ENCODE measurements around the gene ELL.
A peak's percentile ranks its signal among the peaks of the same experiment; 100 is the strongest.

ELL gene

GRCh38 chr19:18435178-18435841 lies 86.6 kb downstream of the ELL start:
- Histone ChIP-seq H3K4me3 (ENCODE audit: low read length) (no peak overlapping the region), H3K9me3 (ENCODE audit: control insufficient read depth, low read length) (no peaks in the 10 kb centered on the region), H3K9ac (ENCODE audit: low read length) (no peak overlapping the region), H3K4me1 (ENCODE audit: control insufficient read depth, insufficient read depth, low read length) (peaks cover 6% of the 10 kb centered on the region), H3K27me3 (ENCODE audit: control insufficient read depth, insufficient read depth, low read length) (peaks cover 5% of the 10 kb centered on the region), H3K36me3 (ENCODE audit: control insufficient read depth, insufficient read depth, low read length) (no peaks in the 10 kb centered on the region)

GRCh38 chr19:18434411-18435175 lies 87.3 kb downstream of the ELL start:
- H3K36me3 ChIP-seq (ENCODE audit: control insufficient read depth, insufficient read depth, low read length), result no peaks in the 10 kb centered on the region
- H3K27me3 ChIP-seq (ENCODE audit: control insufficient read depth, insufficient read depth, low read length), result peaks cover 5% of the 10 kb centered on the region
- no peak overlapping the region for H3K4me3 ChIP-seq (ENCODE audit: low read length)
- H3K9me3 ChIP-seq (ENCODE audit: control insufficient read depth, low read length), result no peaks in the 10 kb centered on the region
- no peak overlapping the region for H3K9ac ChIP-seq (ENCODE audit: low read length)
- peaks cover 10% of the 10 kb centered on the region for H3K4me1 ChIP-seq (ENCODE audit: control insufficient read depth, insufficient read depth, low read length)

DNA sequence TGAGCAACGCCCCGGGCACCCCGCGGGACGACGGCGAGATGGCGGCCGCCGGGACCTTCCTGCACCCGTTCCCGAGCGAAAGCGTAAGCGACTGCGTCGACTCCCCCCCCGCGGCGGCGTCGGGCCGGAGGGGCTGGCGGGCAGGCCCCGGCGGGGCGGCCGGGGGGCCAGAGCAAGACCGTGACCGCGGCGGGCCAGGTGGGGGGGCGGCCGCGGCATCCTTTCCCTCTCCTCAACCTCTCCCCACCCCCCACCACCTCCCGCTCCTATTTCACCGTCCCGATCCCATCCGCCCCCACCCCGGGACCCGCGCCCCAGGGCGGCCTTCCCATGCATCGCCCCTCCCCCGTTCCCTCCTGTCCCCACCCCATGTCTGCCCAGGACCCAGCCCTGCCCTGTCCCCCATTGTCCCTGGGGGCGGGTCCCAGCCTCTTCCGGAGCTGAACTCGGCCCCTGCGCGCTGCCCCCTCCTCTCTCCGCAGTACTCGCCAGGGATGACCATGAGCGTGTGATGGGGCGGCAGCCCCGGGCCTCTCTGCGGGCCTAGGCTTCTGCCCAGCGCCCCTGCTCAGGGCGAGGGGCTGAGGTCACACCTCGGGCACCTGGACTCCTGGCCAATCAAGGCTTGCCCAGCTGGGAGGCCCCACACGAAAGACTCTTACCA lies 88.0 kb downstream of the ELL start:
- H3K27me3 ChIP-seq (ENCODE audit: control insufficient read depth, insufficient read depth, low read length), result peaks cover 5% of the 10 kb centered on the region
- H3K9ac ChIP-seq (ENCODE audit: low read length), result no peak overlapping the region
- peaks cover 17% of the 10 kb centered on the region for H3K4me1 ChIP-seq (ENCODE audit: control insufficient read depth, insufficient read depth, low read length)
- H3K36me3 ChIP-seq (ENCODE audit: control insufficient read depth, insufficient read depth, low read length), result no peaks in the 10 kb centered on the region
- H3K9me3 ChIP-seq (ENCODE audit: control insufficient read depth, low read length), result no peaks in the 10 kb centered on the region
- no peak overlapping the region for H3K4me3 ChIP-seq (ENCODE audit: low read length)

DNA sequence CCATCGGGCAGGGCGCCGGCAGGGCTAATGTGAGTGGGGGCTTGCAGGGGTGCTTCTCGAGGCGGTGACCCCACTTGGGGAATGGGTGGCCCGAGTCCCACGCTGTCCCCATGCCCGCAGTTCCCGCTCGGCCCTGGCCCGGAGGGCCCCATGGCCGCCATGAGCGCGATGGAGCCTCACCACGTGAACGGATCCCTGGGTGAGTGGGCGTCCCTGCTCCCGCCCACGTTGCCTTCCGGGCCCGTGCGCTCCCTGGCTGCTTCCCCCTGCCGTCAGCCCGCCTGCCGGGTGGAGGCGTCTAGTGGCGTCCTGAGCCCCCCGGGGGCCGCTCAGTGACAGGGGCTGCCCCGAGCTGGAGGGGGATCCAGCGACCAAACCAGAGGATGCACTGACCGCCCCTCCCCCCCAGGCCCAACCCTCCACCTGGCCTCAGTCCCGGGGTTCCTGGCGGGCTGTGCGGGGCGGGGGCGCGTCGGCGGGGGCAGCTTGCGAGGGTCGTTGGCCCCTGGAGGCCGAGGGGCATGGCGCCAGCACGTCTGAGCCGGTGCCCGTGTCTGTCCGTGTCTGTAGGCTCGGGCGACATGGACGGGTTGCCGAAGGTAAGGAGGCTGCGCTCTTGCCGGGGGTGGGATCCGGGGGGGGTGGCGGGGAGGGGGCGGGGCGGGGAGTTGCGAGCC lies 88.7 kb downstream of the ELL start:
- H3K9ac ChIP-seq (ENCODE audit: low read length), result no peak overlapping the region
- H3K27me3 ChIP-seq (ENCODE audit: control insufficient read depth, insufficient read depth, low read length), result peaks cover under 1% of the 10 kb centered on the region
- no peaks in the 10 kb centered on the region for H3K9me3 ChIP-seq (ENCODE audit: control insufficient read depth, low read length)
- H3K4me3 ChIP-seq (ENCODE audit: low read length), result no peak overlapping the region
- H3K4me1 ChIP-seq (ENCODE audit: control insufficient read depth, insufficient read depth, low read length), result peaks cover 20% of the 10 kb centered on the region
- H3K36me3 ChIP-seq (ENCODE audit: control insufficient read depth, insufficient read depth, low read length), result no peaks in the 10 kb centered on the region

DNA sequence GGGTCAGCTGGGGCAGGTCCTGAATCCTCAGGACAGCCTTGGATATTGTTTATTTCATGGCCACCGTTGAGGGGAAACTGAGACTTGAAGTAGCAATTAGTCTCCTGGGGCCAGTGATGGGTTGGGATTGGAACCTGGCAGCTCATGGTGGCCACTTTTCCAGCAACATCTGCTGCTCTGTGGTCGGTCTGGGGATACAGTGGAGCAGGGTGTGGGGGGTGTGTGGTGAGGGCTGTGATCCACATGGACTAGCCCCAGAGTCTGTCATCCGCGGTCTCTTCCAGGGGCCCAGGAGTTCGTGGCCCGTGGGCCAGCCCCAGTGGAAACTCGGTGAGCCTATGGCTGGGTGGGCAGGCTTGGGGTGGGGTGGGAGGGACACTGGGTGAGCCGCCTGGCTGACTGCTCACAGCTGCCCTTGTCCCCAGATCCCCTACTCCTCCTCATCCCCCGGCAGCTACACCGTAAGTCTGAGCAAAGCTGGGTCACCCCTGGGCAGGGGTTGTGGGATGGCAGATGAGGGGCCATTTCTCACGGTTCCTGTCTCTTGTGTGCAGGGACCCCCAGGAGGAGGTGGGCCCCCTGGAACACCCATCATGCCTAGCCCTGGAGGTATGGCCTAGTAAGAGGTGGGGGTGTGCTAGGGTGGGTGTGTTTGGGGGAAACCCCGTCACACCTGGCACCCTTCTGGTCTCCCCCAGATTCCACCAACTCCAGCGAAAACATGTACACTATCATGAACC lies 89.4 kb downstream of the ELL start:
- H3K27me3 ChIP-seq (ENCODE audit: control insufficient read depth, insufficient read depth, low read length), result no peaks in the 10 kb centered on the region
- H3K4me3 ChIP-seq (ENCODE audit: low read length), result no peak overlapping the region
- H3K9me3 ChIP-seq (ENCODE audit: control insufficient read depth, low read length), result no peaks in the 10 kb centered on the region
- H3K9ac ChIP-seq (ENCODE audit: low read length), result no peak overlapping the region
- no peaks in the 10 kb centered on the region for H3K36me3 ChIP-seq (ENCODE audit: control insufficient read depth, insufficient read depth, low read length)
- H3K4me1 ChIP-seq (ENCODE audit: control insufficient read depth, insufficient read depth, low read length), result peaks cover 20% of the 10 kb centered on the region

GRCh38 chr19:18431351-18432197 lies 90.3 kb downstream of the ELL start:
- H3K4me1 ChIP-seq (ENCODE audit: control insufficient read depth, insufficient read depth, low read length), result peaks cover 20% of the 10 kb centered on the region
- no peak overlapping the region for H3K9ac ChIP-seq (ENCODE audit: low read length)
- H3K36me3 ChIP-seq (ENCODE audit: control insufficient read depth, insufficient read depth, low read length), result no peaks in the 10 kb centered on the region
- H3K27me3 ChIP-seq (ENCODE audit: control insufficient read depth, insufficient read depth, low read length), result no peaks in the 10 kb centered on the region
- H3K9me3 ChIP-seq (ENCODE audit: control insufficient read depth, low read length), result no peaks in the 10 kb centered on the region
- H3K4me3 ChIP-seq (ENCODE audit: low read length), result no peak overlapping the region

- Histone ChIP-seq H3K9me3 (ENCODE audit: control insufficient read depth, low read length) (no peaks in the 10 kb centered on the region), H3K4me3 (ENCODE audit: low read length) (no peak overlapping the region), H3K4me1 (ENCODE audit: control insufficient read depth, insufficient read depth, low read length) (peaks cover 26% of the 10 kb centered on the region), H3K27me3 (ENCODE audit: control insufficient read depth, insufficient read depth, low read length) (no peaks in the 10 kb centered on the region), H3K9ac (ENCODE audit: low read length) (no peak overlapping the region), H3K36me3 (ENCODE audit: control insufficient read depth, insufficient read depth, low read length) (no peaks in the 10 kb centered on the region)
Measured at GRCh38 chr19:18430417-18431144, 91.3 kb downstream of the ELL start.

DNA sequence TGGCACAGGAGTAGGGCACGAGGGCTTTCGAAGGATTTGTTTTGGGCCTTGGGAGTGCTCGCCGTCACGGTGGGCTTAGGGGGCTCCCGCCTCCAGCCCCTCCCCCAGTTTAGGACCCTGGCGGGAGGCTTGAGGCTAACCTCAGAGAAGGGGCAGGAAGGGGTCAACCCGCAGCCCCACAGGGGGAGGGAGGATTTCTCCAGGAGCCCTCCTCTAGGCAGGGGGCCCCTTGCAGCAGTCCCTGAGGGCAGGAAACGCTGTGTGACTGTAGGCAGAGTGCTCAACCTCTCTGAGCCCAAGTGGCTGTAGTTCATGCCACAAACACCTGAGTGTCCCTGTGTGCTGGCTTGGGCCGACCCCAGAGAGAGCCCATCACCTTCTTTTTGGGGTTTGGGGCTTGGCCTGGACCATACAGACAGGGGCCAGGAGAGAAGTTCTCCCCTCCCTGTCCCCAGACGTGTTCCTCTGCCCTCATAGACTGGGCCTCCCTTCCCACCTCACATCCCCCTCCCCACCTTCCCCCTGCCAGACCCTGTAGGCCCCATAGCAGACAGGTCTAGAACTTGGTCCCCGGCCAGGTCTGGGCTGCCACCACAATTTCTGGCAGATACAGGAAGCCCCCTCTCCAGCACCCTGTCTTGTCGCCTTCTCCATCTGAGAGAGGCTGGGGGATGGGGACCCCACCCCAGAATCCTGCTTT lies 92.0 kb downstream of the ELL start:
- H3K36me3 ChIP-seq (ENCODE audit: control insufficient read depth, insufficient read depth, low read length), result no peaks in the 10 kb centered on the region
- peak overlapping the region; percentile 9 for H3K9ac ChIP-seq (ENCODE audit: low read length)
- no peaks in the 10 kb centered on the region for H3K9me3 ChIP-seq (ENCODE audit: control insufficient read depth, low read length)
- H3K4me1 ChIP-seq (ENCODE audit: control insufficient read depth, insufficient read depth, low read length), result peaks cover 29% of the 10 kb centered on the region
- no peak overlapping the region for H3K4me3 ChIP-seq (ENCODE audit: low read length)
- no peaks in the 10 kb centered on the region for H3K27me3 ChIP-seq (ENCODE audit: control insufficient read depth, insufficient read depth, low read length)

DNA sequence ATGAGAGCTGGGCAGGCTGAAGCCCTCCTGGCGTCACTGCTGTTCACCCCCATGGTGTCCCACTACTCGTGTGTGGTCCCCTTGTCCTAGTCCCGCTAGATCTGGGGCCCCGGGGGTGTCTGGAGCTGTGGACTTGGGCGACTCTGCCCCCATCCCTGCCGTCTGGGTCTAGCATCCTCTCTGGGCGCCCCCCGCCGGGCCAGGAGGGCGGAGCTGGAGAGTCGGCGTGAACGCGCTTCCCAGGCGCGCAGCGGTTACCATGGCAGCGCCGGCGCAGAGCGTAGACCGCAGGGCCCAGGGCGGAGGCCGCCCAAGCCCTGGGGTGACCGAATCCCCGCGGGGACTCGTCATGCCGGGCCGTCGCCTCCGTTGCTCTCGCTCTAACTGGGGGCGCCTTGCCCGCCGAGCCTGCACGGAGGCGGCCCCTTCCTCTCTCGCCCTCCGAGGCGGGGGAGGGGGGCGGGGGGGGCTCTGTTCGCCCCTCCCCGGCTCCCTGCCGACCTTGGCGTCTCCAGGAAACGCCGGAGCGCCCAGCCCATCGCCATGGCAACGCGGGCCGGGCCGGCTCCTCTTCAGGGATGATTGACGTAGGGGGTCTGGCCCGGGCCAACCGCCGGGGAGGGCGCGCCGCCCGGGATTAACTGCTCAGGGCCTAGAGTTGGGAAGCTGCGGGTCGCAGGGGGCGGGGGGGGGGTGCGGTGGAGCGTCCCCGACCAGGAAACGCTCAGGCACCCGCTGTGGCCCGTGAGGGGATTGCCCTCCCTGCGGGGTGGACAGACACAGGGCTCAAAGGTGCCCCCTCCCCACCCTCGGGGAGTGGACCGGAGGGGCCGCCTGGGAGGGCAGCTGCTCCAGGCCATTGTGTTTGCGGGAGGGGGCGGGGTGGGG lies 92.8 kb downstream of the ELL start:
- Histone ChIP-seq H3K4me3 (ENCODE audit: low read length) (no peak overlapping the region), H3K27me3 (ENCODE audit: control insufficient read depth, insufficient read depth, low read length) (no peaks in the 10 kb centered on the region), H3K36me3 (ENCODE audit: control insufficient read depth, insufficient read depth, low read length) (no peaks in the 10 kb centered on the region), H3K9ac (ENCODE audit: low read length) (peak overlapping the region; percentile 34), H3K9me3 (ENCODE audit: control insufficient read depth, low read length) (no peaks in the 10 kb centered on the region), H3K4me1 (ENCODE audit: control insufficient read depth, insufficient read depth, low read length) (peaks cover 31% of the 10 kb centered on the region)
